Heart left ventricle (tissue), 13 donors: ENCODE measurements around the gene DAB2IP.

Experiments used
- CTCF ChIP-seq, 12 donors: fragments of 200-600 bp; sonication (generic) in 4 of 12; IDR thresholded peaks; one replicate each; pipeline versions ENCODE4 v1.5.0 to v1.8.0; 2018 to 2022; ENCODE audit warnings: antibody characterized with exemption in 12 of 12, mild to moderate bottlenecking in 5 of 12
- POLR2A ChIP-seq, 2 donors: fragments of 450-650 bp; IDR thresholded peaks; one replicate each; pipeline ENCODE4 v1.6.1; 2017; ENCODE audit warnings: antibody characterized with exemption in 2 of 2, mild to moderate bottlenecking in 2 of 2, moderate library complexity in 2 of 2
- donor health status: ischemic (EF 13 %, LVEDD 7.1; RV severe dilation, severe dysfunction).
- donor health status: DM: no; HTN: yes; CAD: no.
- donor health status: DM: no; HTN: no; CAD: no.
- donor health status: ischemic (EF 25% LVEDD 6.9; RV normal size, moderate dysfunction).
- donor health status: ischemic (EF 25% LVEDD 5.7; RV mildly dilated, moderate dysfunction).
- donor health status: ischemic (EF 35%, LVEDD 5.7; RV mildly dilated, moderate dysfunction).
- donor health status: nonischemic (EF 11% LVEDD 7.7; RV severe dilation, severe dysfunction).
- donor health status: DM: yes; HTN: yes; CAD: no.
- donor health status: PGD.
- donor health status: ischemic (EF 29% LVEDD 5.4; RV normal size, mild dysfunction).
- donor health status: nonischemic (EF 23%, LVEDD 6.1; RV moderate dilation, normal function).

- no peak for TF ChIP-seq CTCF (IDR thresholded peaks at IDR 0.05)
- TF ChIP-seq POLR2A (IDR thresholded peaks at IDR 0.05): no peak
These were observed 105.8 kb downstream of the DAB2IP start for GRCh38 chr9:121757281-121757585.
